Endothelial cell of umbilical vein (primary cell): Measurements from ENCODE around the gene JAM2. TPM values are rescaled to one million over a fixed set of nuclear protein-coding genes. Genes with fewer than 3 reads are reported as not detected.

Experiments
- BruUV-seq: library from RNA; stranded (reverse); fragments of 400-500 nt; replicated peaks from 2 replicates; lab custom pipeline; 2021; lab: Mats Ljungman, UMichigan
- CTCF ChIA-PET: fragments of 300-600, 350-600 bp; sonication (Branson Sonifier 250); formaldehyde crosslinking; loops from one replicate; lab custom pipeline; 2021; ENCODE audit warnings: antibody characterized with exemption, inconsistent platforms; lab: Charles Lee
- POLR2A ChIA-PET: fragments of 300-600, 350-600 bp; sonication (Branson Sonifier 250); formaldehyde crosslinking; loops from one replicate; lab custom pipeline; 2021; ENCODE audit warnings: antibody characterized with exemption, inconsistent platforms; lab: Charles Lee
- DNase-seq: peaks from one replicate; pipeline ENCODE4 v3.0.0-alpha.2; 2011; ENCODE audit warnings: low read depth, low spot score
- FAIRE-seq: peaks from 2 replicates; lab custom pipeline; 2011; peaks lifted over from hg19 to GRCh38; lab: Jason Lieb, UNC
- H2AFZ ChIP-seq: 2 replicates; pipeline ENCODE4 v1.6.0; 2012; ENCODE audit warnings: low read depth, low read length, control low read depth, inconsistent platforms
- H3K27ac ChIP-seq: 2 replicates; pipeline ENCODE4 v1.5.1; 2011; ENCODE audit warnings: low read depth, mild to moderate bottlenecking, control low read depth, low read length, moderate library complexity; ENCODE audit not compliant: insufficient read depth
- H3K27me3 ChIP-seq, 2 experiments: 2 replicates each; pipeline versions ENCODE4 v1.6.0 to v1.6.1; 2011; ENCODE audit warnings: low read length in 2 of 2, mixed read lengths in 1 of 2; ENCODE audit not compliant: control insufficient read depth in 2 of 2, insufficient read depth in 2 of 2
- H3K36me3 ChIP-seq, 2 experiments: 2 replicates in 1 of 2; 3 replicates in 1 of 2; pipeline ENCODE4 v1.5.1; 2011; ENCODE audit warnings: low read length in 2 of 2, mild to moderate bottlenecking in 1 of 2, moderate library complexity in 1 of 2; ENCODE audit not compliant: control insufficient read depth in 2 of 2, insufficient read depth in 2 of 2; ENCODE audit errors: extremely low read depth in 1 of 2
- H3K4me1 ChIP-seq: 3 replicates; pipeline ENCODE4 v1.5.1; 2011; ENCODE audit warnings: mild to moderate bottlenecking, low read length; ENCODE audit not compliant: control insufficient read depth, insufficient read depth; ENCODE audit errors: extremely low read depth
- H3K4me2 ChIP-seq: 2 replicates; pipeline ENCODE4 v1.6.1; 2011; ENCODE audit warnings: low read length, control low read depth, mixed read lengths; ENCODE audit not compliant: insufficient read depth
- H3K4me3 ChIP-seq, 3 experiments: fragments of 200-600 bp in 1 of 3; sonication (generic), shearing (Covaris generic) in 1 of 3; replicated peaks in 1 of 3; 2 replicates each; pipeline ENCODE4 v1.5.1; 2011 to 2016; ENCODE audit warnings: control low read depth in 3 of 3, low read length in 3 of 3, mild to moderate bottlenecking in 2 of 3, inconsistent platforms in 1 of 3, low read depth in 1 of 3, moderate library complexity in 1 of 3; ENCODE audit not compliant: insufficient read depth in 1 of 3
- H3K79me2 ChIP-seq: 2 replicates; pipeline ENCODE4 v1.6.0; 2012; ENCODE audit warnings: low read length, inconsistent platforms; ENCODE audit not compliant: control insufficient read depth, insufficient read depth
- H3K9ac ChIP-seq: replicated peaks from 2 replicates; pipeline ENCODE3; 2011; ENCODE audit warnings: low read length, control low read depth; ENCODE audit not compliant: insufficient read depth; ENCODE audit errors: extremely low read depth
- H3K9me1 ChIP-seq: replicated peaks from 3 replicates; pipeline ENCODE4 v1.6.0; 2011; ENCODE audit warnings: mild to moderate bottlenecking, low read length; ENCODE audit not compliant: control insufficient read depth, insufficient read depth; ENCODE audit errors: extremely low read depth
- H3K9me3 ChIP-seq: replicated peaks from 2 replicates; pipeline ENCODE4 v1.5.1; 2012; ENCODE audit warnings: low read length, inconsistent platforms; ENCODE audit not compliant: control insufficient read depth, insufficient read depth
- H4K20me1 ChIP-seq: replicated peaks from 2 replicates; pipeline ENCODE3; 2011; ENCODE audit warnings: mild to moderate bottlenecking, low read length; ENCODE audit not compliant: control insufficient read depth, insufficient read depth; ENCODE audit errors: extremely low read depth
- EZH2 ChIP-seq: IDR thresholded peaks from 2 replicates; pipeline ENCODE4 v1.6.1; 2012; ENCODE audit warnings: borderline replicate concordance, low read depth, mild to moderate bottlenecking, moderate library complexity, low read length, inconsistent platforms; ENCODE audit not compliant: severe bottlenecking
- FOS ChIP-seq: IDR thresholded peaks from 2 replicates; pipeline ENCODE4 v1.6.1; 2011; ENCODE audit warnings: mild to moderate bottlenecking, low read length, moderate library complexity, borderline replicate concordance; ENCODE audit not compliant: insufficient read depth
- GATA2 ChIP-seq: IDR thresholded peaks from 2 replicates; pipeline ENCODE4 v1.7.0; 2011; ENCODE audit warnings: low read depth, mild to moderate bottlenecking, moderate library complexity, mixed read lengths, low read length; ENCODE audit not compliant: insufficient read length, insufficient read depth
- JUN ChIP-seq: IDR thresholded peaks from 2 replicates; pipeline ENCODE4 v1.6.1; 2011; ENCODE audit warnings: borderline replicate concordance, low read depth; ENCODE audit not compliant: insufficient read length, insufficient read depth
- MYC ChIP-seq: IDR thresholded peaks from one replicate; pipeline ENCODE4 v1.6.1; 2011; ENCODE audit warnings: mild to moderate bottlenecking, low read depth, low read length
- POLR2A ChIP-seq: IDR thresholded peaks from 2 replicates; pipeline ENCODE4 v1.6.1; 2012; ENCODE audit warnings: low read depth, mild to moderate bottlenecking, control low read depth, low read length
- POLR2AphosphoS5 ChIP-seq: IDR thresholded peaks from 2 replicates; pipeline ENCODE4 v1.6.1; 2012; ENCODE audit warnings: low read depth, mild to moderate bottlenecking, control low read depth, low read length, moderate library complexity; ENCODE audit not compliant: insufficient read depth
- dilution Hi-C: fragments of 300-500 bp; cut with MboI; formaldehyde crosslinking; loops from one replicate; pipeline ENCODE4 v1.15.0; 2019; ENCODE audit warnings: low sequenced_read_pairs; ENCODE audit not compliant: extremely low pct_ligation_motif_present
- intact Hi-C: fragments of 100-400 bp; cut with micrococcal nuclease; formaldehyde crosslinking; loops from one replicate; pipeline ENCODE4 v1.10.0; 2022
- polyA plus RNA-seq, 4 experiments: library from polyadenylated mRNA; depleted of rRNA in 3 of 4; stranded (reverse) in 3 of 4; unstranded in 1 of 4; fragments of >200 nt; gene quantifications; 2 replicates each; pipeline versions ENCODE4 v1.2.1 to v1.2.3, GENCODE V29; 2011 to 2012; ENCODE audit warnings: missing spikeins in 1 of 4
- total RNA-seq: library from RNA; stranded (reverse); gene quantifications from 2 replicates; pipeline ENCODE4 v1.2.3, GENCODE V29; 2021
- TF ChIP-seq, protein P1 (sequence below): IDR thresholded peaks from 2 replicates; pipeline ENCODE4 v1.6.1; 2011; ENCODE audit not compliant: insufficient read depth, insufficient read length
- TF ChIP-seq, protein P2 (sequence below), 2 donors: IDR thresholded peaks; 1 replicate in 1 of 2; 2 replicates in 1 of 2; pipeline ENCODE4 v1.5.1; 2011; ENCODE audit warnings: low read length in 2 of 2, mild to moderate bottlenecking in 2 of 2, moderate library complexity in 2 of 2, control low read depth in 1 of 2, inconsistent platforms in 1 of 2, low read depth in 1 of 2; ENCODE audit not compliant: insufficient read depth in 1 of 2; ENCODE audit errors: extremely low read depth in 1 of 2

The JAM2 gene
- total and polyA plus RNA-seq, 2 donors (not counting 3 experiments of a cell fraction or from before 2014, with no cell fraction given), result 0.14 to 0.20 TPM

DNA sequence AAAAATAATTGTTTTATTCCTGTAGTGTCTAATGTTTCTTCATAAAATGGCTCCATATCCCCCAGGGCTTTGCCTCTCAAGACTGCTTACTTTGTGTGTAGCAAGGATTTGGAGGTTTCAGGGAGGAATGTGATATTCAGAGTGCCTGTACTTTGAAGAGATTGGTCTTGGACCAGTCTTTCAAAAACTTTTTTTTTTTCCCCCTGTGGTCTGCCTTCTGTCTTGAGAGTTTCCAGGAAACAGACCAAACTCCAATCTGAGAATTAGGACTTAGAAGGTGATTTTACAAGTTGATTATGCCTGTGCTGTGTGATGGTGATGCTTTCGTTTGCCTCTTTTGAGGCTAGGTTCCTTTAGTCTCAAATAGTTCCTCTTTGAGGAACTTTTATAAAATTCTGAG lies 121.6 kb downstream of the JAM2 start:
- TF ChIP-seq FOS, result no peak
- TF ChIP-seq POLR2A, result no peak
- no peak for TF ChIP-seq JUN
- TF ChIP-seq, protein P1, sequence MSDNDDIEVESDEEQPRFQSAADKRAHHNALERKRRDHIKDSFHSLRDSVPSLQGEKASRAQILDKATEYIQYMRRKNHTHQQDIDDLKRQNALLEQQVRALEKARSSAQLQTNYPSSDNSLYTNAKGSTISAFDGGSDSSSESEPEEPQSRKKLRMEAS, result no peak
- no peak for TF ChIP-seq EZH2
- no peak for TF ChIP-seq POLR2AphosphoS5
- no peak for TF ChIP-seq GATA2
- no peak for TF ChIP-seq MYC
- TF ChIP-seq, protein P2, sequence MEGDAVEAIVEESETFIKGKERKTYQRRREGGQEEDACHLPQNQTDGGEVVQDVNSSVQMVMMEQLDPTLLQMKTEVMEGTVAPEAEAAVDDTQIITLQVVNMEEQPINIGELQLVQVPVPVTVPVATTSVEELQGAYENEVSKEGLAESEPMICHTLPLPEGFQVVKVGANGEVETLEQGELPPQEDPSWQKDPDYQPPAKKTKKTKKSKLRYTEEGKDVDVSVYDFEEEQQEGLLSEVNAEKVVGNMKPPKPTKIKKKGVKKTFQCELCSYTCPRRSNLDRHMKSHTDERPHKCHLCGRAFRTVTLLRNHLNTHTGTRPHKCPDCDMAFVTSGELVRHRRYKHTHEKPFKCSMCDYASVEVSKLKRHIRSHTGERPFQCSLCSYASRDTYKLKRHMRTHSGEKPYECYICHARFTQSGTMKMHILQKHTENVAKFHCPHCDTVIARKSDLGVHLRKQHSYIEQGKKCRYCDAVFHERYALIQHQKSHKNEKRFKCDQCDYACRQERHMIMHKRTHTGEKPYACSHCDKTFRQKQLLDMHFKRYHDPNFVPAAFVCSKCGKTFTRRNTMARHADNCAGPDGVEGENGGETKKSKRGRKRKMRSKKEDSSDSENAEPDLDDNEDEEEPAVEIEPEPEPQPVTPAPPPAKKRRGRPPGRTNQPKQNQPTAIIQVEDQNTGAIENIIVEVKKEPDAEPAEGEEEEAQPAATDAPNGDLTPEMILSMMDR (IDR thresholded peaks at IDR 0.05; ENCODE audit: extremely low read depth in 1 of 2, insufficient read depth in 1 of 2, low read depth in 1 of 2, low read length in 2 of 2), result no peak
- dilution Hi-C loops (no loop called here), intact Hi-C loops (no loop called here)
- Histone ChIP-seq H3K9me3 (no peaks in the 10 kb centered on the region), H3K79me2 (no peaks in the 10 kb centered on the region), H4K20me1 (no peaks in the 10 kb centered on the region), H3K4me2 (no peak overlapping the region), H3K4me3 (no peak overlapping the region), H2AFZ (no peak overlapping the region), H3K36me3 (peaks cover 9 to 11% of the 10 kb centered on the region in 2 experiments), H3K9me1 (no peaks in the 10 kb centered on the region), H3K4me1 (peaks cover 10% of the 10 kb centered on the region), H3K27ac (no peak overlapping the region), H3K9ac (no peak overlapping the region), H3K27me3 (no peaks in the 10 kb centered on the region)
- DNase-seq, result no peak
- FAIRE-seq, result no peak
- ChIA-PET POLR2A (no interaction called here), CTCF (no interaction called here)
- no TSS peak for BruUV-seq
